ENCODE measurements around the gene SEPTIN5.
"Not testable (repeated sequence)": the region's sequence is repeated elsewhere in the genome, so short reads cannot be mapped to it uniquely, and the experiment has no call there.

The SEPTIN5 gene

DNA sequence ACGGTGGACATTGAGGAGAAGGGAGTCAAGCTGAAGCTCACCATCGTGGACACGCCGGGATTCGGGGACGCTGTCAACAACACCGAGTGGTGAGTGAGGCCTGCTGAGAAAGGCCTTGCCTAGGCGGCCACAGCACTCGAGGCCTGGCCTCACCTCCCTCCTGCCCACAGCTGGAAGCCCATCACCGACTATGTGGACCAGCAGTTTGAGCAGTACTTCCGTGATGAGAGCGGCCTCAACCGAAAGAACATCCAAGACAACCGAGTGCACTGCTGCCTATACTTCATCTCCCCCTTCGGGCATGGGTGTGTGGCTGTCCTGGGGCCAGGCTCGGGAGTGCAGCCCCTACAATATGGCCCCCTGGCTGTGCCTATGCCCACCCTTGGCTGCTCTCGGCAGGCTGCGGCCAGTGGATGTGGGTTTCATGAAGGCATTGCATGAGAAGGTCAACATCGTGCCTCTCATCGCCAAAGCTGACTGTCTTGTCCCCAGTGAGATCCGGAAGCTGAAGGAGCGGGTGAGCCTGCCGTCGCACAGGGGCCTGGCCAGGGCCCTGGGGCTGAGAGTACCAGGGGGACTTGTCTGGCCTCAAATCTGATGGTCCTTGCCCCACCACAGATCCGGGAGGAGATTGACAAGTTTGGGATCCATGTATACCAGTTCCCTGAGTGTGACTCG lies 6.0 kb downstream of the SEPTIN5 start:
- no peak for DNase-seq (ENCODE audit: low read depth)

DNA sequence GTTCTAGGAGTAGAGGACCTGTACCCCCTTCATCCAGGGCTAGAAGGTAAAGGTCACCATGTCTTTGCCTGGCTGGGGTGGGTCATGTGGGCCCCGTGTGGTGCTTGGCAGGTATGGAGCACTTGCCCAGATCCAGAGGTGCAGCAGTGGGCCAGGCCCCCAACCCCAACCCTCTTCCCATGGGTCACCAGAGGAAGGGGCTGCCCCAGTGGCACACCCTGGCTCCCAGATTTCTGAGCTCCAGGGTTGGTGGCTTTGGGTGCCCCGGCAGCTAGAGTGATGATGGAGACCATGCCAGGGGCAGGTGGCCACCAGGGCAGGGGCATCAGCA lies 6.7 kb downstream of the SEPTIN5 start:
- DNase-seq (ENCODE audit: low read depth) = no peak

DNA sequence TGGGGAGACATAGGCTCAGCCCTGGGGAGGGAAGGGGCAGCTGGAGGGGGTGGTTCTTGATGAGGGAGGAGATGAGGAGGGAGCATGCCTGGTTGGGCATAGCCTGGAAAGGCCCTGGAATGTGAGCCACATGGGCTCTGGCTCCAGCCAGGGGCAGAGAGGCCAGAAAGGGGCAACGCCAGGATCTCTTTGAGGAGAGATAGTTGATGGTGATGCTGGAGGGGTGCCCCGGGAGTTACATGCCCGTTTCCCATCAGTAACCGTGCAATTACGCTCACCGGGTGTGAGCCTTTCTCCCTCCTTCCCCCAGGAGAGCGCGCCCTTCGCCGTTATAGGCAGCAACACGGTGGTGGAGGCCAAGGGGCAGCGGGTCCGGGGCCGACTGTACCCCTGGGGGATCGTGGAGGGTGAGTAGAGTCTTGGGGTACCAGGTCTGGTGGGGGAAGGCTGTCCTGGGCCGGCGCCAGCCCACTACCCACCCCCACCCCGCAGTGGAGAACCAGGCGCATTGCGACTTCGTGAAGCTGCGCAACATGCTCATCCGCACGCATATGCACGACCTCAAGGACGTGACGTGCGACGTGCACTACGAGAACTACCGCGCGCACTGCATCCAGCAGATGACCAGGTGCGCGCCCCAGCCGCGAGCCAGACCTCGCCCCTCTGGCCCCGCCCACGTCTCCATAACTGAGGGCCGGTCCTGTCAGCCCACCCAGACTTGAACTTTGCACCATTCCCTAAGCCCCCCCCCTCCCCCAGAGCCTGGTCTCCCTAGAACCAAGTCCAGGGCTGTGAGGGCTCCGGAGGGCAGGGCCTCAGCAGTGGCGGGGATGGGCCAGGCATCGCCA lies 7.3 kb downstream of the SEPTIN5 start:
- no peak for DNase-seq (ENCODE audit: low read depth)

GRCh38 chr22:19722178-19722981 lies 8.1 kb downstream of the SEPTIN5 start:
- no peak for DNase-seq (ENCODE audit: low read depth)

- DNase-seq (ENCODE audit: low read depth) = no peak
Measured at GRCh38 chr22:19722982-19723231, 8.6 kb downstream of the SEPTIN5 start.

DNA sequence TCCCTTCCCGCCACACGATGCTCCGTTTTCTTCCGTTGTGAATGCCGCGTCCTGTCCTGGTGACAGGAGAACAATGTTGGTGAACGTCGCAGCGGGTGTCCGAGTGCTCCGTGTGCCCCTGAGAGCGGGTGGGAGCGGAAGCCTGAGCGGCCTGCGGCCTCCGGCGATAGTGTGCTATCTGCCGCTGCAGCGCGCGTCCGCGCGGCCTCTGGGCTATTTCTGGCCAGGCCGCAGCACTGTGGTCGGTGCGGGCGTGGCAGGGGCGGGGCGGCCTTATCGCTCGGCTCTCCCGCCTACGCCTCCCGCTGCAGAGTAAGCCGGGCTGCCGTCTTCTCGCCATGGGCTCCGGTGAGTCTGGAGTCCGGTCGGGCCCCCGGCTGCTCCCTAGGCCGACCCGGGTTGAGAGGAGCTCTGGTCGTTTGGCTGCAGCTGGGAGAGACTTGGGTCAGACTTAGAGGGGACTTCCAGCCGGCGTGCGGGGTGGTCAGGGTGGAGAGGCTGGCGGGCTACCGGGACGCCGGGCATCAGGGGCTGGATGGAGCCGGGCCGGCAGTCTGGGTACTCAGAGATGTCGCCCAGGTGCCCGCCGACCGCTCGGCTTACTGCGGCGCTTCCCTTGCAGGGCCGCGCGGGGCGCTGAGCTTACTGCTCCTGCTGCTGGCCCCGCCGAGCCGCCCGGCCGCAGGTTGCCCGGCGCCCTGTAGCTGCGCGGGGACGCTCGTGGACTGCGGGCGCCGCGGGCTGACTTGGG lies 9.1 kb downstream of the SEPTIN5 start, which contains the start of gene GP1BB:
GP1BB (plus strand) TSS at position 308 of the 751 bp plus-strand sequence; CDS start at position 339, 31 bp downstream.
- no peak for DNase-seq (ENCODE audit: low read depth)

GRCh38 chr22:19723983-19724827 lies 9.9 kb downstream of the SEPTIN5 start:
- no peak for DNase-seq (ENCODE audit: low read depth)

DNA sequence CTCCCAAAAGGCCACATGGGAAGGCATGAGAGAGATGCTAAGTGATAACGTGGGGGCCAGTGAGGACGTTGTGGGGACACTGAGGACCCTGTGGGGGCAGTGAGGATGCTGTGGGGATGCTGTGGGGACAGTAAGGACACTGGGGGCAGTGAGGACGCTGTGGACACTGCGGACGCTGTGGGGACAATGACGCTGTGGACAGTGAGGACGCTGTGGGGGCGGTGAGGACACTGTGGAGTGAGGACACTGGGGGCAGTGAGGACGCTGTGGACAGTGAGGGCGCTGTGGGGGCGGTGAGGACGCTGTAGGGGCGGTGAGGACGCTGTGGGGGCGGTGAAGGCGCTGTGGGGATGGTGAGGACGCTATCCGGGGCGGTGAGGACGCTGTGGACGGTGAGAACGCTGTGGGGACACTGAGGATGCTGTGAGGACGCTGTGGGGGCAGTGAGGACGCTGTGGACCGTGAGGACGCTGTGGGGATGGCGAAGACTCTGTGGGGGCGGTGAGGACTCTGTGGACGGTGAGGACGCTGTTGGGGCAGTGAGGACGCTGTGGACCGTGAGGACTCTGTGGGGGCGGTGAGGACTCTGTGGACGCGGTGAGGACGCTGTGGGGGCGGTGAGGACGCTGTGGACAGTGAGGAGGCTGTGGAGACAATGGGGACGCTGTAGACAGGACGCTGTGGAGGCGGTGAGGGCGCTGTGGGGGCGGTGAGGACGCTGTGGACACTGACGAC lies 10.8 kb downstream of the SEPTIN5 start:
- DNase-seq (ENCODE audit: low read depth) = no peak

DNA sequence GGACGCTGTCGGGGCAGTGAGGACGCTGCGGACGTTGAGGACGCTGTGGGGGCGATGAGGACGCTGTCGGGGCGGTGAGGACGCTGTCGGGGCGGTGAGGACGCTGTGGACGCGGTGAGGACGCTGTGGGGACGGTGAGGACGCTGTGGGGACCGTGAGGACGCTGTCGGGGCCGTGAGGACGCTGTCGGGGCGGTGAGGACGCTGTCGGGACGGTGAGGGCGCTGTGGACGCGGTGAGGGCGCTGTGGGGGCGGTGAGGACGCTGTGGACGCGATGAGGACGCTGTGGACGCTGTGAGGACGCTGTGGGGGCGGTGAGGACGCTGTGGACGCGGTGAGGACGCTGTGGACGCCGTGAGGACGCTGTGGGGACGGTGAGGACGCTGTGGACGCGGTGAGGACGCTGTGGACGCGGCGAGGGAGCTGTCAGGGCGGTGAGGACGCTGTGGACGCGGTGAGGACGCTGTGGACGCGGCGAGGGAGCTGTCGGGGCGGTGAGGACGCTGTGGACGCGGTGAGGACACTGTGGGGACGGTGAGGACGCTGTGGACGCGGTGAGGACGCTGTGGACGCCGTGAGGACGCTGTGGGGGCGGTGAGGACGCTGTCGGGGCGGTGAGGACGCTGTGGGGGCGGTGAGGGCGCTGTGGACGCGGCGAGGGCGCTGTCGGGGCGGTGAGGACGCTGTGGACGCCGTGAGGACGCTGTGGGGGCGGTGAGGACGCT lies 11.9 kb downstream of the SEPTIN5 start:
- DNase-seq (ENCODE audit: low read depth) = not testable (repeated sequence)

GRCh38 chr22:19727310-19728150 lies 13.2 kb downstream of the SEPTIN5 start:
- no peak for DNase-seq (ENCODE audit: low read depth)

- no peak for DNase-seq (ENCODE audit: low read depth)
Measured at GRCh38 chr22:19728271-19728670, 14.0 kb downstream of the SEPTIN5 start.

DNA sequence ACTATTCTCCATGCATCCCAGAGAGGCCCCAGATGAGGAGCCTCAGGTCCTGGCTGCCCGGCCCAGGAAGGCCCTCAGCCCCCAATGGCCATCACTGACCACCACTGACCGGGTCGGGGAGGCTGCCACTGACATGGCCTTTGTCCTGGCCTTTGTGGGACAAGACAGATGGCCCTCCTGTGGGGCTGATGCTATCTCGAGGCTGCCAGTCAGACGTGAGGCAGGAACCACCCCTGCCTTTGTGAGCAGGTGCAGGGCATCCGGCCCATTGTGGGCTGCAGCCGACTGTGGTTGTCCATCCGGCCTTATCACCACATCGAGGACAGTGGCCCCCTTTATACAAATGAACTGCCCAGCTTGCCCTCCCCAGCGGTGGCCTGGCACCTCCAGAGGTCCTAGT lies 14.5 kb downstream of the SEPTIN5 start:
- no peak for DNase-seq (ENCODE audit: low read depth)

- DNase-seq (ENCODE audit: low read depth) = no peak
Measured at GRCh38 chr22:19729507-19729906, 15.2 kb downstream of the SEPTIN5 start.

- no peak for DNase-seq (ENCODE audit: low read depth)
Measured at GRCh38 chr22:19730198-19730597, 15.9 kb downstream of the SEPTIN5 start.

DNA sequence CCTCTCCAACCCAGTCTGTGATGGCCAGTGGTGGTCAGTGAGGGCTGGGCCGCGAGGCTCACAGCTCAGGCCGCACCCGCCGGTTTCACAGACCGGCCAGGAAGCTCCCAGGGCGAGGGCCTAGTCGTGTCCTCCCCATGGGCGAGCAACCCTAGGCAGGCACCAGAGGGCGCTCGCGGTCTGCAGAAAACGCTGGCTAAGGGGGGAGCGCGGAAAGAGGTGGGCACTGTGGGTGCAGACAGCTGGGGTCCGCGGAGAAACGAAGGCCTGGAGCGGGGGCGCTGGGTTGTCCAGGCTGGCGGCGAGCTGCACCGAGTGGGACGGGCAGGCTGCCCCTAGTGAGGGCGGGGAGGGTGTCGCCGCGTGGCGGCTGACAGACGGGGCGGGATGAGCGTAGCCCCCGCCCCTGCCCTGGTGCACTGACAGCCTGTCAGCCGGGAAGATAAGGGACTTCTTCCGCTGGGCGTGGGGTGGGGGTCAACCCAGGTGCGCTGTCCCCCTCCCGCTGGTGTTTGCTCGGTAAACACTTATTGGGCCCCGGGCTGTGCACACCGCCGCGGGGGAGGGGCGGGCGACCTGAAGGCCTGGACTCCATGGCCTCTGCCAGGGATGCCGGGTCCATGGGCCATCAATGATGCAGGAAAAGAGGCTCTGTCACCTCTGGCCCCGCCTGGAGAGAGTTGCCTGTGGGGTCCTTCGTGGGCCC lies 16.5 kb downstream of the SEPTIN5 start:
- peak; percentile 18 for DNase-seq (ENCODE audit: low read depth)

DNA sequence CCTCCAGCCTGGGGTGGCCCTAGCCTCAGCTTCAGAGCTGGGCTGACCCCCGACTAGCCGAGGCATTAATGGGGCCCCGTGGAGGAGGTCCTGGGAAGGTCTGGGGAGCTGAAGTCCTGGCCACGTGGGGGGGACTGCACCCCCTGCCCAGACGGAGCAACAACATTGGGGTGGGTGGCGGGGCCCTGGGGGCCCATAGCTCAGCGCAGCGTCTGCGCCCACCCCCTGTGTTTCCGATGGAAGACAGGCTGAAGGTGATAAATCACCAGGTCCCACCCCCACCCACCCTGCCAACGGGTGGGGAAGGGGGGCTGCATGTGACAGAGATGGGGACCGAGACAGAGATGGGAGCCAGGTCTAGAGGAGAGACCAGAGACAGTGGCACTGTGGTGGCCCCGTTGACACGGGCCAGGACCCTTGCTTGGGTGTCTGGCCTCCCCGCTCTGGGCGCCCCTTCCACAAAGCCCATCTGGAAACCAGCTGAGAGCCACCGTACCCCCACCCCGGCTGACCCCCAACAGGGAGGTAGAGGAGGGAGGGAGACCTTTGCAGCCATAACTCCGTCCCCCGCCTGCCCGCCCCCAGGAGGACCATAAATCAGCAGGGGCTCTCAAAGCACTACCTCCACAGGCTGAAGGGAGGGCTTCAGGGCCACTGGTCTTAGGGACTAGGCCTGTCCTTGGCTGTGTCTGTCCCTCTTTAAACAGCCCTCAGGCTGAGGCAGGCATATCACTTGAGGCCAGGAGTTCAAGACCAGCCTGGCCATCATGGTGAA lies 17.2 kb downstream of the SEPTIN5 start:
- no peak for DNase-seq (ENCODE audit: low read depth)

- DNase-seq (ENCODE audit: low read depth) = no peak
Measured at GRCh38 chr22:19732403-19733113, 18.3 kb downstream of the SEPTIN5 start.

All from GM04503 (cell line).